ENCODE data around the gene LPAR1.

Gene LPAR1

DNA sequence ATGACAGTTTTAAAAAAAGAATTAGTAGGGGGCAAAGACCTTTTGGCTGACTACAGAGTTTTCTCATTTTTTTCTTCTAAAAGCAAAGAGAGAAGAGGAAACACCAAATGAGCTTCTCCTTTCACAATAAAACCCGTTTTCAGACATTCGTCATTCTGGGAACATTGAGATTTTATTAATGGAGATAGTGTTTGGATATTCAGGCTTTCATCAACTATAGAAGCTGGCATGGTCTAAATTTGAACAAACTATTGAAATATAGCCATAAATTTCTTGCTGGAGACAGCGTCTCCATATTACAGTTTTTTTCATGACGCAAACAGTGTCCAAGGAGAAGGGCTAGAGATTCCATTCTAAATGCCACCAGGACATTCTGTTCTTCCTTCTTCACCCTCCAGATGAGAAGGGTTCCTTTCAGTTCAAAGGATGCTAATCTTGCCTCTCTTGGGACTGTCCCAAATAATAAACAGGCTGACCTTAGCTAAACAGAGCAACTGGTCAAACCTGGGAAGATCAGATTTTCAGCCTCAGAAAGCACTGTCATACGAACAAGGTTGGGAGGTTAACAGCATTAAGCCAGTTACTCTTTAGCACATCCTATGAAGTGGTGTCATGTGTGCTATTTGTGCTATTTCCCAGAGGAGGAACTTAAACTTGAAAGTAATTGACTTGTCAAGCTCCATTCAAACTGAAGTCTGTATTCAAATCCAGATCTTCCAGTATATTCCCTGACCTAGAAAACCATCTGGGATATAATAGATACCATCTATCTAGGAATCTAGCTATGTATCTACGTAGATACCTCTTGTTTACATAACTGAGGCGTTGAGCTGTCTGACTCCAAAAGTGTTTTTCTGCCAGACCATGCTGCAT is 125.6 kb downstream of the LPAR1 start:
- no peak for DNase-seq

- DNase-seq = no peak
Measured at GRCh38 chr9:110911659-110912418, 126.4 kb downstream of the LPAR1 start.

DNA sequence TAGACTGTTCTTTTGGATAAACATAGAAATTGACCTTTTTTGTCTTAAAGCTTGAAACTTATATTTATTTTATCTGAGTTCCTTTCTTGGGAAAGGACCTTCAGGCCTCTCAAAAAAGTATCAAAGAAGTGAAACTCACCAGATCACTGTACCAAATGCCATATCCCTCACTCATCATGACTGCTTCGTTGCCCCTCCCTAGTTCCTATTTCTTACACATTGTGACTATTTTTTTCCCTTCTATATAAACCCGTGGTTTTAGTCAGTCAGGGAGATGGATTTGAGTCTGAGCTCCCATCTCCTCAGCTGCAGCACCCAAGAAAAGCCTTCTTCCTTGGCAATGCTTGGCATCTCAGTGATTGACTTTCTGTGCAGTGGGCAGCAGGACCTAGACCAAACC is 129.4 kb downstream of the LPAR1 start:
- no peak for DNase-seq

- DNase-seq = no peak
Measured at GRCh38 chr9:110900917-110901316, 137.4 kb downstream of the LPAR1 start.

DNA sequence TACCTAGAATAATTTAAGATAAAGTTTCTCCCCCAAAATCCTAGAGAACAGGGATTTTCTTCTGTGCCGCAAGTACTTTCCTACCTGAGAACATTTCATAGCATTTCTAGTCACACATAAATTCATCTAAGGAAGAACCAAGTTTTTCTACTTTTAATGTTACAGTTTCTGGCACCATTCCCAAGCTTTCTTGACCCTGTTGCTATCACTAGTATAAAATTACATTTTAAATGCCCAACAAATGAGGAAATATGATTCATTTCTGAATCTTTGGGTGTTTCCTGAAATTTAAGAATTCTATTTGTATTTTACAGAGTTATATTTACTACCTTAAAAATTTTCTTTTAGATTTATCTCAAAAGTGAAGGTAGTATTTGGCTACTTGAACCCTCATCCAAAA is 137.8 kb downstream of the LPAR1 start:
- DNase-seq = no peak

DNA sequence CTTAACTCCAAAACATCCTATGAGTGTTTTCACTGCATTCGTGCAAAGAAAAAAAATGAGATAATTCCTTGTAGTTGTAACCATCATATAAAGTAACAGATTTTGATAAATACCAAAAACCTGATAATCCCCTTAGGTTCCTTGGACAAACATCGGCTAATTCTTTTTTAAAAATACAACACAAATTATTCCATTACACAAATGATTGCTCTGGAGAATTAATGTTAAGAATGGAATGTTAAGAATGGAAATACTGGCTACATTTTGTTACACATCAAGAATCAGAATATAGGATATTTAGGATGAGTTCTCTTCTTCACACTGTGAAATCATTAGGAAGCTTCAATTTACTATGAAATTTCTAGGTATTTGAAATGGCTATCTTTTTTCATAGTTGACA is 139.4 kb downstream of the LPAR1 start:
- no peak for DNase-seq

DNA sequence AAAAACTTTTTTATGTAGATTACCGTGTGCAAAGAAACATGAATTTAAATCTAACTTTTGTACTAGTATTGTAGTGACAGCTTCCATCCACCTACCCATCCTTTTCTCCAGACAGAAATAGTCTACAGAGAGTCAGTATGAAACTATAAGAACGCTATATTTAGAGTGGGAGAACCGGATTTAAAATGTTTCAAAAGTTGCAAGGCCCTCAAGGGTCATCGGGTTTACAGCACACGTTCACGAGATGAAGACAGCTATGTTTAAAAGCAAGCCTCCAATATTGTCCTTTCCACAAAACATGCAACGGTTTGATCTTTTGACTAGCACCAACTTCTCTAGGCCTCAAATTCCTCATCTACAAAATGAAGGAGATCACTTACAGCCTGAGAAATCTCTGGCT is 139.9 kb downstream of the LPAR1 start:
- no peak for DNase-seq

GRCh38 chr9:110897943-110898342 is 140.3 kb downstream of the LPAR1 start:
- DNase-seq = no peak

DNA sequence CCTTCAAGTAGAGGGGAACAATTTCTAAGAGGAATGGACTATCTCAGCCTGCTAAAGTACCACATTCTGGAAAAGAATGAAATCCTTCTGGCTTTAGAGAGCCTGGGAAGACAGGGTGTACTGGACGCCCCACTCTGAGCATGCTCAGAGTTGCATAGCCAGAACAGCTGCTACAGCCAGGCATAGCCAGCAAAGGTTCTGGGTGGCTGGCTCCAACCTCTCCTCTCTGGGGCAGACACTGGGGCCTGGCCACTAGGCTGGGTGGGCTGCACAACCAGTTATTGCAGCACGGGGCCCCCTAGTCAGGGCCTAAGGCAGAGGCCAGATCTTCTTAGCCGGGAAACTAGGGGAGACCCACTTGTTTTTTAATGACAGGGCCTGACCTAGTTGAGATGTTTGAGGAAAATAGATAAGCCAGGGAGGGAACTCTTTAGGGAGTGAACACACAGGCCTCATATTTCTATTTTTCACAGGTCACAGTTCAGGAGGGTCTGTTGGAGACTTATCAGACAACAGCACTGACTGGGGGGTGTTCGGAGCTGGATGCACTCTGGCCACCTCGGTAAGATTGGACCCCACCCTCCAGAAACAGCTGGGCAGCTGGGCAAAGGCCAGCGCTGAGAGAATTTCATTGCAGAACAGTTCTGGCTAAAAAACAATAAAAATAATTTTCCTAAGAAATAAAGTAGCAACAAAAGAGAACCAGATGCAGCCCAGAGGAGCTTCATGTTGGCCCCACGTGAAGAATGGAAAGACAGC is 142.9 kb downstream of the LPAR1 start:
- no peak for DNase-seq

DNA sequence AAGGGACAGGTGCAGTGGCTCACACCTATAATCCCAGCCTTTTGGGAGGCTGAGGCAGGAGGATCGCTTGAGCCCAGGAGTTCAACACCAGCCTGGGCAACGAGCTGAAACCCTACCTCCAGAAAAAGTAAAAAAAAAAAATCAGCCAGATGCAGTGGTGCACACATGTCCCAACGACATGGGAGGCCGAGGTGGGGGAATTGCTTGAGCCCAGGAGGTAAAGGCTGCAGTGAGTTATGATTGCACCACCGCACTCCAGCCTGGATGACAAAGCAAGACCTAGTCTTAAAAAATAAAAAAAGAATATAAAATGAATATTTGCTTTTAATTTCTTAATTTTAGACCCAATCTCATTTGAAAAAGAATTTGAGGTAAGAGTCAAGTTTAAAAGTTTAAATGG is 143.5 kb downstream of the LPAR1 start:
- DNase-seq = no peak

- DNase-seq = no peak
Measured at GRCh38 chr9:110892689-110893088, 145.6 kb downstream of the LPAR1 start.

- no peak for DNase-seq
Measured at GRCh38 chr9:110891760-110892159, 146.5 kb downstream of the LPAR1 start.

GRCh38 chr9:110890416-110890815 is 147.9 kb downstream of the LPAR1 start:
- DNase-seq = no peak

DNA sequence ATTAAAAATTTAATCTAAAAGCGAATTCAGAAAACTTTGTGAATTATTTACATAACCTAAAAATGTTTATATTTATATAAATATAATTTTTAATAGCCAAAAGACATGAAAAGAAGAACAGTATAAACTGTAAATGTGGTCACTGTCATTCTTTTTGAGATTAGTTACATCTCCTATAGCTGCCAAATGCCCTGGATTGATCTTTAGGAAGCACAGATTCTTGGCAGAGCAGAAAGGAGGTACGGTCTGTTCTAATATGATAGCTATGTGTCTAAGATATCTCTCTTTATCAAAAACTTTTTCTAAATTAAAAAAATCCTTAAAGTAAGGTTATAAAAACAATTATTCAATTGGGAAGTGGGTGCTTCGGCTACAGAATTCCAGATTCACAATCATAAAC is 151.0 kb downstream of the LPAR1 start:
- no peak for DNase-seq

DNA sequence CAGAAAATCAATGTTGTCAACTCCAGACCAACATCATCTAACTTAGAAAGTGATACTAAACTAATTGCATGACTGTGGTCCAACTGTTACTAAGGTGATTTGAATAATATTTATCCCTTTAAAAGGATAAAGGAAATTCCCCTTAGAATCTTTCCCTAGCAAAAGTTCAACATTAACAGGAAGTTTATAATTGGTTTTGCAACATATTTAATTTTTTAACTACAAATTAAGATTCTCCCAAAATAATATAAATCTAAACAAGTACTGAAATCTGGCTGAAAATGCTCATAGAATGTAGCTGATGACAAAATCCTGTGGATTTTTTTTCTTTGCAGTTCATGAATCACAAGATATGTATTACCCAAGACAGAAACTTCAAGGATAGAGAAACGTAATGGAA is 151.4 kb downstream of the LPAR1 start:
- DNase-seq = no peak

DNA sequence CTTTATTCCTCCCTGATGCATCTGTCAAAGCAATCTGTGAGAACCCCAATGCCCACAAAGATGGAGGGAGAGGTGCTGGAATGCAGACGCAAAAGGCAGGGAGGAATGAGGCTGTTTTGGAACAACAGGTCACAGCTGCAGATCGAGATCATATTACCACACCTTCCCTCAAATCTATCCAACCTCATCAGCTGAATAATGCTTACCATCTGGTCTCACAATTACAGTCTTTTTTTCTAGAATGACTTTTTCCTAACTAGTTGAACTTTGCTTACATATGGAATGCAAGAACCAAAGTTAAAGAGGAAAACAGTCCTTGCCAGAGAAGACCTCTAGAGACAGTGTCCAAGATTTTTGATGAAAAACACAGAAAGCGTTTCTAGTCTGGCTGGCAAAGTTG is 158.1 kb downstream of the LPAR1 start:
- DNase-seq = no peak

DNA sequence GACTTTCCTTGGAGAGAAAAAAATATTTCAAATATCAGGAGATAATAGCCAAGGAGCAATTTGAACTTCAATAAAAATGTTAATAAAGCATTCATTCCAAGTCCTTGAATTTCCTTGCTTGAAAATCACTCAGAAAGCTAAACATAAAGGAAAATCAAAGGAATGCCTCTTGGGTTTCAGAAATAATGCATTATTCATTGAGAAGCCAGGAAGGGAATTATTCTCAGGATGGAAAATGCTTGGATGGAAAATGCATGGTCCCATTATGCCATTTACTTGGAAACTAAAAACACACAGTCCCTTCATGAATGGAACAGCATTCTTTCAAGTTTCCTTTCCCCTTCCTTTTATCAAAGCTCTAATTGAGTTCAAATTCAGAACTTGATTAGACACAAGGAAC is 160.9 kb downstream of the LPAR1 start:
- DNase-seq = no peak

- DNase-seq = no peak
Measured at GRCh38 chr9:110876929-110877328, 161.3 kb downstream of the LPAR1 start.

- DNase-seq = no peak
Measured at GRCh38 chr9:110874963-110875674, 163.2 kb downstream of the LPAR1 start.

GRCh38 chr9:110872920-110873319 is 165.3 kb downstream of the LPAR1 start:
- no peak for DNase-seq

DNA sequence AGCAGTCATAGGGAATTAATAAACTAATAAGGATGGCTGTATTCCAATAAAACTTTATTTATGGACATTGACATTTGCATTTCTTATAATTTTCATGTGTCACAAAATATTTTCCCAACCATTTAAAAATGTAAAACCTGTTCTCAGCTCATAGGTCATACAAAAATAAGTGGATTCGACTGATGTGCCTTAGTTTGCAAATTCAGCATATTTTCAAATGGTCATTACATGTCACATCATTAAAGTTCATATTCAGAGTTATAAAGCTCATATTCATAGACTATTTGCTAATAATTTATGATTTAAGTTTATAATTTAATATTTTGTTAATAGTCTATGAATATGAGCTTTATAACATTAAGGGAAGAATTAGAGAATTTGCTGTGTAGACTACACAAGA is 166.5 kb downstream of the LPAR1 start:
- DNase-seq = no peak

DNA sequence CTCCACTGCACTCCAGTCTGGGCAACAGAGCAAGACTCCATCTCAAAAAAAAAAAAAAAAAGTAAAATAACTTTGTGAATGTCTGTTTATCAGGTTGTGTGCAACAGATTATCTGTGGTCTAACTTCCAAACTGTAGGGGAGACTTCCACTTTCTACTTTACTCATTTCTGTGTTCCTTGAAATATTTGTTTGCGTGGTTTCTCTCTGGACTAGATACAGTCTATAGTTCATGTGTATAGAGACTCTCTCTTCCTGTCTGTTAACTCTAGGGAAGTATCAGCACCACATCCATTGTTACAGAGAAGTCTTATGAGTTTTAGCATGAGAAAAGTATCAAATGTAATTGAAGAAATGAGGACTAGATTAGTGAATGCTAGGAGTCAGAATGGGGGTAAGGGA is 168.3 kb downstream of the LPAR1 start:
- DNase-seq = no peak

- no peak for DNase-seq
Measured at GRCh38 chr9:110864011-110864410, 174.3 kb downstream of the LPAR1 start.
